GM12878 (cell line): ENCODE measurements around the gene MEF2C. TPM values are rescaled to one million over a fixed set of nuclear protein-coding genes. Genes with fewer than 3 reads are reported as not detected.

Experiments used
- BRCA1 ChIP-seq: IDR thresholded peaks from 2 replicates; pipeline ENCODE4 v1.6.1; 2011; ENCODE audit warnings: low read depth, low read length, improper control_type of control experiment
- CBX3 ChIP-seq: fragments of 200-600 bp; sonication (generic); IDR thresholded peaks from 2 replicates; pipeline ENCODE4 v1.6.1; 2016; ENCODE audit warnings: low read depth, borderline replicate concordance
- CTCF ChIP-seq, 3 experiments: IDR thresholded peaks in 2 of 3; conservative IDR thresholded peaks in 1 of 3; 2 replicates each; pipeline ENCODE4 v1.5.1; 2011; ENCODE audit warnings: low read depth in 3 of 3, low read length in 3 of 3, mild to moderate bottlenecking in 3 of 3, control low read depth in 2 of 3, moderate library complexity in 2 of 3, inconsistent platforms in 1 of 3, mixed read lengths in 1 of 3; ENCODE audit not compliant: control insufficient read depth in 2 of 3, insufficient read depth in 1 of 3; ENCODE audit errors: extremely low read depth in 1 of 3
- MLLT1 ChIP-seq: fragments of 450-650 bp; IDR thresholded peaks from 2 replicates; pipeline ENCODE4 v1.6.1; 2016; ENCODE audit warnings: mild to moderate bottlenecking
- NFYB ChIP-seq: IDR thresholded peaks from 2 replicates; pipeline ENCODE4 v1.6.1; 2011; ENCODE audit warnings: low read depth, mild to moderate bottlenecking, low read length, improper control_type of control experiment, moderate library complexity; ENCODE audit not compliant: insufficient read depth
- NR2C2 ChIP-seq: IDR thresholded peaks from 2 replicates; pipeline ENCODE4 v1.6.1; 2011; ENCODE audit warnings: borderline replicate concordance, low read depth; ENCODE audit not compliant: control insufficient read depth, insufficient read length
- POU2F2 ChIP-seq: IDR thresholded peaks from 3 replicates; pipeline ENCODE4 v1.6.1; 2011; ENCODE audit warnings: low read depth, mild to moderate bottlenecking, low read length, borderline replicate concordance
- RB1 ChIP-seq: fragments of 450-650 bp; formaldehyde crosslinking; IDR thresholded peaks from 2 replicates; pipeline ENCODE4 v1.6.1; 2017; ENCODE audit warnings: mild to moderate bottlenecking, borderline replicate concordance
- SKIL ChIP-seq: fragments of 450-650 bp; IDR thresholded peaks from 2 replicates; pipeline ENCODE4 v1.6.1; 2017; ENCODE audit warnings: mild to moderate bottlenecking, low read depth, inconsistent platforms; ENCODE audit not compliant: poor library complexity, severe bottlenecking
- STAT3 ChIP-seq: IDR thresholded peaks from 2 replicates; pipeline ENCODE4 v1.6.1; 2011; ENCODE audit warnings: low read depth, low read length, improper control_type of control experiment
- TARDBP ChIP-seq: IDR thresholded peaks from 2 replicates; pipeline ENCODE4 v1.6.1; 2016; ENCODE audit warnings: borderline replicate concordance
- YY1 ChIP-seq: IDR thresholded peaks from 2 replicates; pipeline ENCODE4 v1.6.1; 2011; ENCODE audit warnings: low read depth, mild to moderate bottlenecking, low read length
- ZBTB11 ChIP-seq: fragments of 450-650 bp; formaldehyde crosslinking; IDR thresholded peaks from 2 replicates; pipeline ENCODE4 v1.5.0; 2022; ENCODE audit warnings: mild to moderate bottlenecking, missing genetic modification characterization
- ZNF217 ChIP-seq: fragments of 450-650 bp; IDR thresholded peaks from 2 replicates; pipeline ENCODE4 v1.6.1; 2017; ENCODE audit warnings: antibody characterized with exemption, mild to moderate bottlenecking
- ZNF687 ChIP-seq: fragments of 450-650 bp; IDR thresholded peaks from 2 replicates; pipeline ENCODE4 v1.6.1; 2017; ENCODE audit warnings: mild to moderate bottlenecking, moderate library complexity
- polyA plus RNA-seq, 11 experiments: library from polyadenylated mRNA; depleted of rRNA in 4 of 11; unstranded in 6 of 11; stranded (reverse) in 5 of 11; fragments of >200 nt; fragmentation: Nextera tagmentation in 4 of 11; fragmentation: Illumina TruSeq in 1 of 11; extraction: Ambion mirVana in 4 of 11; extraction: Trizol in 1 of 11; gene quantifications; 1 replicate in 1 of 11; 2 replicates in 10 of 11; pipeline versions ENCODE4 v1.2.1 to v1.2.3, GENCODE V29; 2011 to 2016; ENCODE audit warnings: inconsistent platforms in 2 of 11, missing spikeins in 2 of 11, low read depth in 1 of 11
- total RNA-seq, 4 experiments: library from RNA; depleted of rRNA in 3 of 4; stranded (reverse); fragments of >200 nt in 3 of 4; fragmentation: Illumina TruSeq in 1 of 4; extraction: Trizol in 1 of 4; gene quantifications; 2 replicates each; pipeline versions ENCODE4 v1.2.1 to v1.2.3, GENCODE V29; 2013 to 2021

The MEF2C gene
- total and polyA plus RNA-seq, 10 of the 15 experiments (the other 5 are each of a cell fraction or from before 2014, with no cell fraction given) = 104 to 225 (median 180) TPM

DNA sequence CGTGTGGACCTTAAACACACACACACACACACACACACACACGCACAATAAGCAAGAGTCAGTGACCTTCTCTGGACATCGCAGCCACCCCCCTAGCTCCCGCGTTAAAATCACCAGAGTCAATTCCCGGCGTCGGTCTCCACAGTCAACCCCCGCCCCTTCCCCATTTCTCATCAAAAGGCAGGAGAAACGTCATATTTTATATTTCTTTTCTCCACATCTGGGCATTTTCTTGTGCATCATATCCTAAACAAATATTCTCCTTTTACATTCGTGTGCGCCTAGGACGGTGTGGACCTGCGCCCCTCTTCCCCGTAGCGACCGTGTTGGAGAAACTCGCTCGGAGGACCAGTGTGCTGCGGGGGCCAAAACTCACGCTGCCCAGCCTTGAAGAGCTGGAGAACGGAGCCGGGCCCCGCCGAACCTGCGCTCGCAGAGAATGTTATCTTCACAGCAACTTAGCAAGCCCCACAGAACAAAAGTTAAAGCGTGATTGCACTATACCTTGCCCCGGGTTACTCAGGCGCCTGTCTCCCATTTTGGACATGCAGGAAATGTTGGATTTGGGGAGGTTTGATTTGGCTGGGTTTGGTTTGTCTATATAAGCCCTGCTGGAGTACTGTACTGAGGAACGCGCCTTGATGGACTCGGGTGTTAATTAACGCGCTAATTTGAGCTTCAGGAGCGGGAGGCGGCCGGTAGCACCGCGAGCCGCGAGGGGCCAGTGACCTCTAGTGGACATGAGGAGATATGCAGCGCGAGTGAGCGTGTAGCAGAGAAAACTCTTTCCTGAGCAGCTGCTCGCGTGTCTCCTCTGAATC is 192.4 kb downstream of the MEF2C start (continued):
- TF ChIP-seq ZNF687 (no peak), YY1 (peak; percentile 68; the same call in 1 of the 2 replicates), STAT3 (no peak), POU2F2 (peak; percentile 46; the same call in 1 of the 3 replicates), CTCF (IDR thresholded peaks at IDR 0.05 in 2 of 3, conservative IDR thresholded peaks at IDR 0.05 in 1 of 3; ENCODE audit: control insufficient read depth in 2 of 3, extremely low read depth in 1 of 3, insufficient read depth in 1 of 3, low read depth in 3 of 3, low read length in 3 of 3) (peak; percentile 96 to 98 (median 97)), NR2C2 (no peak), SKIL (peak; percentile 30), MLLT1 (0 out of 2 replicates have a peak, but pooled peaks have one; percentile 24), ZNF217 (no peak), ZBTB11 (CRISPR knock-in tag) (no peak), NFYB (no peak), TARDBP (no peak), BRCA1 (no peak), RB1 (peak; percentile 73; the same call in 1 of the 2 replicates), CBX3 (no peak)
